C4-2B (cell line): ENCODE data around the gene FADS2.

Source experiments
- ZFX ChIP-seq: fragments of 450-650 bp; IDR thresholded peaks from 2 replicates; pipeline ENCODE4 v1.6.1; 2017
- TF ChIP-seq, protein P1 (sequence below): fragments of 450-650 bp; conservative IDR thresholded peaks from 2 replicates; pipeline ENCODE4 v1.5.1; 2017; ENCODE audit warnings: mild to moderate bottlenecking

DNA sequence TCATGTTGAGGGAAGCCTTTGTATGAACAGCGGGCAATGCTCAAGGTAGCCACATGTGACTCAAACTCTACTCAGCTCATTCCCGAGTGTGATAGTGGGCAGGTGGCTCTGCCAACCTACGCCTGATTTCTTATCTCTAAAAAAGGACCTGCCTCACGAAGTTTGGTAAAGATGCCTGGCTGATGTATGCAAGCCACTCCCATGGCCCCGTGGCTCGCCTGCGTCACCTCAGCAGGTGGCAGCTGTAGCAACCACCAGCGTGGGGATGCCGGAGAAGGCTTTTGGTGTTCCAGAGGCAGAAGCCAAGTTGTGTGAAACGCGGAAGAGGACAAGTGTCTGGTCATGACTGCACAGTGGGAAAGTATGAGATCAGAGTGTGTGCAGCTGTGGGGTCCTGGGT lies 5.4 kb downstream of the FADS2 start:
- TF ChIP-seq, protein P1, sequence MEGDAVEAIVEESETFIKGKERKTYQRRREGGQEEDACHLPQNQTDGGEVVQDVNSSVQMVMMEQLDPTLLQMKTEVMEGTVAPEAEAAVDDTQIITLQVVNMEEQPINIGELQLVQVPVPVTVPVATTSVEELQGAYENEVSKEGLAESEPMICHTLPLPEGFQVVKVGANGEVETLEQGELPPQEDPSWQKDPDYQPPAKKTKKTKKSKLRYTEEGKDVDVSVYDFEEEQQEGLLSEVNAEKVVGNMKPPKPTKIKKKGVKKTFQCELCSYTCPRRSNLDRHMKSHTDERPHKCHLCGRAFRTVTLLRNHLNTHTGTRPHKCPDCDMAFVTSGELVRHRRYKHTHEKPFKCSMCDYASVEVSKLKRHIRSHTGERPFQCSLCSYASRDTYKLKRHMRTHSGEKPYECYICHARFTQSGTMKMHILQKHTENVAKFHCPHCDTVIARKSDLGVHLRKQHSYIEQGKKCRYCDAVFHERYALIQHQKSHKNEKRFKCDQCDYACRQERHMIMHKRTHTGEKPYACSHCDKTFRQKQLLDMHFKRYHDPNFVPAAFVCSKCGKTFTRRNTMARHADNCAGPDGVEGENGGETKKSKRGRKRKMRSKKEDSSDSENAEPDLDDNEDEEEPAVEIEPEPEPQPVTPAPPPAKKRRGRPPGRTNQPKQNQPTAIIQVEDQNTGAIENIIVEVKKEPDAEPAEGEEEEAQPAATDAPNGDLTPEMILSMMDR: no peak
- no peak for TF ChIP-seq ZFX
